Measurements from ENCODE around the gene TSPEAR. TPM values are rescaled to one million over a fixed set of nuclear protein-coding genes. Genes with fewer than 3 reads are reported as not detected.

TSPEAR gene
- total RNA-seq, 1 donor, result not detected

- no peaks in the 10 kb centered on the region for H3K79me2 ChIP-seq (ENCODE audit: insufficient read depth, low read length)
- H2AFZ ChIP-seq (ENCODE audit: low read length), result no peak overlapping the region
- no peak overlapping the region for H3K27ac ChIP-seq (ENCODE audit: low read depth, low read length)
- DNase-seq (ENCODE audit: insufficient read length, low spot score, missing footprints), result no peak
- no peak overlapping the region for H3K4me3 ChIP-seq (ENCODE audit: insufficient read depth, low read length)
- no peak overlapping the region for H3K4me2 ChIP-seq (ENCODE audit: insufficient read depth, low read length)
- no peaks in the 10 kb centered on the region for H4K20me1 ChIP-seq (ENCODE audit: insufficient read depth, low read length)
- H3K4me1 ChIP-seq (ENCODE audit: insufficient read depth, low read length), result no peaks in the 10 kb centered on the region
- TF ChIP-seq CTCF (IDR thresholded peaks at IDR 0.05; ENCODE audit: extremely low read depth, low read depth, low read length), result no peak
- no peaks in the 10 kb centered on the region for H3K36me3 ChIP-seq (ENCODE audit: insufficient read depth, low read length)
- no peaks in the 10 kb centered on the region for H3K27me3 ChIP-seq (ENCODE audit: insufficient read depth, low read length)
- no peaks in the 10 kb centered on the region for H3K9me3 ChIP-seq (ENCODE audit: low read depth, low read length)
Observed at GRCh38 chr21:44516342-44516741, 195.0 kb downstream of the TSPEAR start.

- no peaks in the 10 kb centered on the region for H4K20me1 ChIP-seq (ENCODE audit: insufficient read depth, low read length)
- no peak overlapping the region for H3K4me3 ChIP-seq (ENCODE audit: insufficient read depth, low read length)
- no peaks in the 10 kb centered on the region for H3K79me2 ChIP-seq (ENCODE audit: insufficient read depth, low read length)
- no peak overlapping the region for H2AFZ ChIP-seq (ENCODE audit: low read length)
- no peaks in the 10 kb centered on the region for H3K9me3 ChIP-seq (ENCODE audit: low read depth, low read length)
- no peaks in the 10 kb centered on the region for H3K27me3 ChIP-seq (ENCODE audit: insufficient read depth, low read length)
- H3K36me3 ChIP-seq (ENCODE audit: insufficient read depth, low read length), result no peaks in the 10 kb centered on the region
- TF ChIP-seq CTCF (IDR thresholded peaks at IDR 0.05; ENCODE audit: extremely low read depth, low read depth, low read length), result no peak
- H3K4me2 ChIP-seq (ENCODE audit: insufficient read depth, low read length), result no peak overlapping the region
- no peaks in the 10 kb centered on the region for H3K4me1 ChIP-seq (ENCODE audit: insufficient read depth, low read length)
- no peak for DNase-seq (ENCODE audit: insufficient read length, low spot score, missing footprints)
- no peak overlapping the region for H3K27ac ChIP-seq (ENCODE audit: low read depth, low read length)
Observed at GRCh38 chr21:44515359-44516165, 195.8 kb downstream of the TSPEAR start.

GRCh38 chr21:44514746-44515358 lies 196.5 kb downstream of the TSPEAR start:
- no peaks in the 10 kb centered on the region for H3K4me1 ChIP-seq (ENCODE audit: insufficient read depth, low read length)
- H3K4me2 ChIP-seq (ENCODE audit: insufficient read depth, low read length), result no peak overlapping the region
- DNase-seq (ENCODE audit: insufficient read length, low spot score, missing footprints), result no peak
- H3K79me2 ChIP-seq (ENCODE audit: insufficient read depth, low read length), result no peaks in the 10 kb centered on the region
- no peaks in the 10 kb centered on the region for H3K27me3 ChIP-seq (ENCODE audit: insufficient read depth, low read length)
- no peak for TF ChIP-seq CTCF (IDR thresholded peaks at IDR 0.05; ENCODE audit: extremely low read depth, low read depth, low read length)
- no peaks in the 10 kb centered on the region for H3K9me3 ChIP-seq (ENCODE audit: low read depth, low read length)
- no peak overlapping the region for H3K27ac ChIP-seq (ENCODE audit: low read depth, low read length)
- no peak overlapping the region for H3K4me3 ChIP-seq (ENCODE audit: insufficient read depth, low read length)
- no peaks in the 10 kb centered on the region for H4K20me1 ChIP-seq (ENCODE audit: insufficient read depth, low read length)
- H2AFZ ChIP-seq (ENCODE audit: low read length), result no peak overlapping the region
- H3K36me3 ChIP-seq (ENCODE audit: insufficient read depth, low read length), result no peaks in the 10 kb centered on the region

- no peaks in the 10 kb centered on the region for H3K79me2 ChIP-seq (ENCODE audit: insufficient read depth, low read length)
- no peak overlapping the region for H3K4me3 ChIP-seq (ENCODE audit: insufficient read depth, low read length)
- TF ChIP-seq CTCF (IDR thresholded peaks at IDR 0.05; ENCODE audit: extremely low read depth, low read depth, low read length), result no peak
- no peaks in the 10 kb centered on the region for H3K36me3 ChIP-seq (ENCODE audit: insufficient read depth, low read length)
- H3K9me3 ChIP-seq (ENCODE audit: low read depth, low read length), result no peaks in the 10 kb centered on the region
- H2AFZ ChIP-seq (ENCODE audit: low read length), result no peak overlapping the region
- no peak overlapping the region for H3K4me2 ChIP-seq (ENCODE audit: insufficient read depth, low read length)
- H3K27ac ChIP-seq (ENCODE audit: low read depth, low read length), result no peak overlapping the region
- no peaks in the 10 kb centered on the region for H3K27me3 ChIP-seq (ENCODE audit: insufficient read depth, low read length)
- no peak for DNase-seq (ENCODE audit: insufficient read length, low spot score, missing footprints)
- no peaks in the 10 kb centered on the region for H3K4me1 ChIP-seq (ENCODE audit: insufficient read depth, low read length)
- no peaks in the 10 kb centered on the region for H4K20me1 ChIP-seq (ENCODE audit: insufficient read depth, low read length)
Observed at GRCh38 chr21:44514218-44514520, 197.2 kb downstream of the TSPEAR start.

Measured in osteoblast (primary cell).